ENCODE measurements around the gene MANSC4. TPM values are rescaled to one million over a fixed set of nuclear protein-coding genes. Genes with fewer than 3 reads are reported as not detected.

MANSC4 gene
- not detected in 2 replicates for polyA plus RNA-seq (2014; cell fraction: cytosol; rRNA removed)
- polyA plus RNA-seq (2014; cell fraction: nucleus; rRNA removed), result not detected in 2 replicates

- peak; percentile 79 for DNase-seq (ENCODE audit: low spot score)
Measured at GRCh38 chr12:27779920-27780611, at the start of gene MANSC4, which contains the start of gene KLHL42. Gene MANSC4 (minus strand): TSS chr12:27780236. CDS start chr12:27771276, 8,960 bp downstream. Gene KLHL42 (plus strand): TSS chr12:27780233. CDS start chr12:27780331, 98 bp downstream.

- DNase-seq (ENCODE audit: low spot score), result no peak
Measured at GRCh38 chr12:27828196-27828595, 48.2 kb upstream of the MANSC4 start.

GRCh38 chr12:27826076-27826475, 46.0 kb upstream of the MANSC4 start:
- DNase-seq (ENCODE audit: low spot score), result no peak

- DNase-seq (ENCODE audit: low spot score), result no peak
Measured at GRCh38 chr12:27824126-27824842, 44.2 kb upstream of the MANSC4 start.

GRCh38 chr12:27823038-27823437, 43.0 kb upstream of the MANSC4 start:
- no peak for DNase-seq (ENCODE audit: low spot score)

- DNase-seq (ENCODE audit: low spot score), result no peak
Measured at GRCh38 chr12:27822076-27822712, 42.2 kb upstream of the MANSC4 start.

- DNase-seq (ENCODE audit: low spot score), result peak; percentile 77
Measured at GRCh38 chr12:27821259-27821973, 41.4 kb upstream of the MANSC4 start.

GRCh38 chr12:27820564-27820963, 40.5 kb upstream of the MANSC4 start:
- no peak for DNase-seq (ENCODE audit: low spot score)

GRCh38 chr12:27818401-27818918, 38.4 kb upstream of the MANSC4 start:
- DNase-seq (ENCODE audit: low spot score), result peak; percentile 67

- no peak for DNase-seq (ENCODE audit: low spot score)
Measured at GRCh38 chr12:27817766-27818165, 37.7 kb upstream of the MANSC4 start.

GRCh38 chr12:27814851-27815591, 35.0 kb upstream of the MANSC4 start:
- no peak for DNase-seq (ENCODE audit: low spot score)

GRCh38 chr12:27814411-27814810, 34.4 kb upstream of the MANSC4 start:
- no peak for DNase-seq (ENCODE audit: low spot score)

GRCh38 chr12:27812502-27812901, 32.5 kb upstream of the MANSC4 start:
- no peak for DNase-seq (ENCODE audit: low spot score)

GRCh38 chr12:27810756-27811155, 30.7 kb upstream of the MANSC4 start:
- no peak for DNase-seq (ENCODE audit: low spot score)

GRCh38 chr12:27808841-27809240, 28.8 kb upstream of the MANSC4 start:
- peak; percentile 41 for DNase-seq (ENCODE audit: low spot score)

- DNase-seq (ENCODE audit: low spot score), result no peak
Measured at GRCh38 chr12:27807063-27807703, 27.1 kb upstream of the MANSC4 start.

GRCh38 chr12:27806259-27806658, 26.2 kb upstream of the MANSC4 start:
- no peak for DNase-seq (ENCODE audit: low spot score)

GRCh38 chr12:27805238-27805637, 25.2 kb upstream of the MANSC4 start:
- DNase-seq (ENCODE audit: low spot score), result no peak

- no peak for DNase-seq (ENCODE audit: low spot score)
Measured at GRCh38 chr12:27802936-27803335, 22.9 kb upstream of the MANSC4 start.

GRCh38 chr12:27802511-27802910, 22.5 kb upstream of the MANSC4 start:
- DNase-seq (ENCODE audit: low spot score), result no peak

All from SK-N-DZ (cell line).